Measurements from ENCODE around the gene CCDC192.

- TF ChIP-seq, protein P1, sequence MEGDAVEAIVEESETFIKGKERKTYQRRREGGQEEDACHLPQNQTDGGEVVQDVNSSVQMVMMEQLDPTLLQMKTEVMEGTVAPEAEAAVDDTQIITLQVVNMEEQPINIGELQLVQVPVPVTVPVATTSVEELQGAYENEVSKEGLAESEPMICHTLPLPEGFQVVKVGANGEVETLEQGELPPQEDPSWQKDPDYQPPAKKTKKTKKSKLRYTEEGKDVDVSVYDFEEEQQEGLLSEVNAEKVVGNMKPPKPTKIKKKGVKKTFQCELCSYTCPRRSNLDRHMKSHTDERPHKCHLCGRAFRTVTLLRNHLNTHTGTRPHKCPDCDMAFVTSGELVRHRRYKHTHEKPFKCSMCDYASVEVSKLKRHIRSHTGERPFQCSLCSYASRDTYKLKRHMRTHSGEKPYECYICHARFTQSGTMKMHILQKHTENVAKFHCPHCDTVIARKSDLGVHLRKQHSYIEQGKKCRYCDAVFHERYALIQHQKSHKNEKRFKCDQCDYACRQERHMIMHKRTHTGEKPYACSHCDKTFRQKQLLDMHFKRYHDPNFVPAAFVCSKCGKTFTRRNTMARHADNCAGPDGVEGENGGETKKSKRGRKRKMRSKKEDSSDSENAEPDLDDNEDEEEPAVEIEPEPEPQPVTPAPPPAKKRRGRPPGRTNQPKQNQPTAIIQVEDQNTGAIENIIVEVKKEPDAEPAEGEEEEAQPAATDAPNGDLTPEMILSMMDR (IDR thresholded peaks at IDR 0.05): no peak
- TF ChIP-seq POLR2A (IDR thresholded peaks at IDR 0.05): no peak
These were observed 15.0 kb downstream of the CCDC192 start for GRCh38 chr5:127718181-127718580.
